ENCODE data around the gene CCDC200. TPM values are rescaled to one million over a fixed set of nuclear protein-coding genes. Genes with fewer than 3 reads are reported as not detected.
A peak's percentile ranks its signal among the peaks of the same experiment; 100 is the strongest.
"Not testable (repeated sequence)": the region's sequence is repeated elsewhere in the genome, so short reads cannot be mapped to it uniquely, and the experiment has no call there.

Gene CCDC200
- total RNA-seq, 1 donor from 2014 or later: not detected

GRCh38 chr17:43212641-43213490 is 15.6 kb downstream of the CCDC200 start:
- peak overlapping the region; percentile 81 for H3K27ac ChIP-seq (replicated peaks)

GRCh38 chr17:43211480-43212402 is 16.7 kb downstream of the CCDC200 start, which contains the start of gene TMEM106A:
Gene TMEM106A, plus strand, starts transcription at chr17:43211875. Its CDS starts 1,167 bp downstream, at chr17:43213042.
- DNase-seq: peak; percentile 81
- peak; percentile 50 for TF ChIP-seq CTCF (IDR thresholded peaks at IDR 0.05; ENCODE audit: borderline replicate concordance)
- H3K9me3 ChIP-seq (replicated peaks): no peaks in the 10 kb centered on the region
- peaks cover 58% of the 10 kb centered on the region for H3K36me3 ChIP-seq
- H3K4me1 ChIP-seq: peaks cover 20% of the 10 kb centered on the region
- H3K27ac ChIP-seq (replicated peaks): peak within 1 kb of the TSS; percentile 81
- H3K4me3 ChIP-seq: peak within 1 kb of the TSS; percentile 73
- H3K27me3 ChIP-seq (ENCODE audit: low read depth): no peaks in the 10 kb centered on the region
- intact Hi-C loops (cut with micrococcal nuclease): no loop called here

More at GRCh38 chr17:43212641-43213490, 15.6 kb downstream of the CCDC200 start:
- Histone ChIP-seq H3K4me1 (peaks cover 20% of the 10 kb centered on the region), H3K4me3 (peak overlapping the region; percentile 73), H3K9me3 (replicated peaks) (no peaks in the 10 kb centered on the region), H3K36me3 (peaks cover 58% of the 10 kb centered on the region), H3K27me3 (ENCODE audit: low read depth) (no peaks in the 10 kb centered on the region)
- no peak for DNase-seq
- no peak for TF ChIP-seq CTCF (IDR thresholded peaks at IDR 0.05; ENCODE audit: borderline replicate concordance)
- intact Hi-C loops (cut with micrococcal nuclease): no loop called here

GRCh38 chr17:43211123-43211479 is 17.3 kb downstream of the CCDC200 start:
- no peak for DNase-seq
- TF ChIP-seq CTCF (IDR thresholded peaks at IDR 0.05; ENCODE audit: borderline replicate concordance): no peak
- peaks cover 20% of the 10 kb centered on the region for H3K4me1 ChIP-seq
- H3K4me3 ChIP-seq: peak overlapping the region; percentile 73
- H3K27me3 ChIP-seq (ENCODE audit: low read depth): no peaks in the 10 kb centered on the region
- H3K36me3 ChIP-seq: peaks cover 58% of the 10 kb centered on the region
- H3K9me3 ChIP-seq (replicated peaks): no peaks in the 10 kb centered on the region
- intact Hi-C loops (cut with micrococcal nuclease): no loop called here
- H3K27ac ChIP-seq (replicated peaks): peak overlapping the region; percentile 81

- DNase-seq: no peak
- peaks cover 20% of the 10 kb centered on the region for H3K4me1 ChIP-seq
- TF ChIP-seq CTCF (IDR thresholded peaks at IDR 0.05; ENCODE audit: borderline replicate concordance): no peak
- H3K36me3 ChIP-seq: peaks cover 58% of the 10 kb centered on the region
- H3K4me3 ChIP-seq: no peak overlapping the region
- H3K27ac ChIP-seq (replicated peaks): peak overlapping the region; percentile 81
- no peaks in the 10 kb centered on the region for H3K27me3 ChIP-seq (ENCODE audit: low read depth)
- intact Hi-C loops (cut with micrococcal nuclease): no loop called here
- no peaks in the 10 kb centered on the region for H3K9me3 ChIP-seq (replicated peaks)
These were observed 17.8 kb downstream of the CCDC200 start for GRCh38 chr17:43210576-43210975.

- H3K27me3 ChIP-seq (ENCODE audit: low read depth); DNase-seq; intact Hi-C loops (cut with micrococcal nuclease); H3K27ac ChIP-seq (replicated peaks); H3K4me3 ChIP-seq; H3K4me1 ChIP-seq; H3K9me3 ChIP-seq (replicated peaks): not testable (repeated sequence)
- peaks cover 100% of the 10 kb centered on the region for H3K36me3 ChIP-seq
These were observed 25.4 kb downstream of the CCDC200 start for GRCh38 chr17:43203013-43203412.

Measured in left ventricle myocardium inferior (tissue), 1 donor.